Stimulated activated CD4-positive, alpha-beta T cell treated with anti-CD3 and anti-CD28 coated beads, Interleukin-15, amount 100 ng/mL, for 48 hours (primary cell): ENCODE results near the gene SCN10A.

Experiments
- DNase-seq, 2 donors: peaks; one replicate each; pipeline ENCODE4 v3.0.0-alpha.2; 2020; ENCODE audit warnings: low read depth in 2 of 2

Gene SCN10A

GRCh38 chr3:38720465-38720864 lies 95.6 kb downstream of the SCN10A start:
- no peak for DNase-seq

- DNase-seq, result no peak
Observed at GRCh38 chr3:38717355-38718240, 98.4 kb downstream of the SCN10A start.

- DNase-seq, result no peak
Observed at GRCh38 chr3:38713121-38713520, 102.9 kb downstream of the SCN10A start.

- no peak for DNase-seq
Observed at GRCh38 chr3:38711321-38711720, 104.7 kb downstream of the SCN10A start.

- DNase-seq, result no peak
Observed at GRCh38 chr3:38707730-38708129, 108.3 kb downstream of the SCN10A start.

- DNase-seq, result no peak
Observed at GRCh38 chr3:38706961-38707360, 109.1 kb downstream of the SCN10A start.

GRCh38 chr3:38702231-38702630 lies 113.8 kb downstream of the SCN10A start:
- no peak for DNase-seq

- DNase-seq, result no peak
Observed at GRCh38 chr3:38698760-38699159, 117.3 kb downstream of the SCN10A start.

- no peak for DNase-seq
Observed at GRCh38 chr3:38698061-38698460, 118.0 kb downstream of the SCN10A start.

GRCh38 chr3:38696034-38696433 lies 120.0 kb downstream of the SCN10A start:
- DNase-seq, result no peak

GRCh38 chr3:38690185-38690584 lies 125.8 kb downstream of the SCN10A start:
- DNase-seq, result no peak

- DNase-seq, result no peak
Observed at GRCh38 chr3:38689774-38690173, 126.2 kb downstream of the SCN10A start.

GRCh38 chr3:38689346-38689745 lies 126.7 kb downstream of the SCN10A start:
- no peak for DNase-seq

GRCh38 chr3:38687321-38687720 lies 128.7 kb downstream of the SCN10A start:
- no peak for DNase-seq

GRCh38 chr3:38684546-38684945 lies 131.5 kb downstream of the SCN10A start:
- no peak for DNase-seq

- DNase-seq, result no peak
Observed at GRCh38 chr3:38669668-38670067, 146.3 kb downstream of the SCN10A start.

- no peak for DNase-seq
Observed at GRCh38 chr3:38662544-38662943, 153.5 kb downstream of the SCN10A start.

GRCh38 chr3:38658841-38659240 lies 157.2 kb downstream of the SCN10A start:
- no peak for DNase-seq

- DNase-seq, result no peak
Observed at GRCh38 chr3:38657369-38657768, 158.6 kb downstream of the SCN10A start.

- DNase-seq, result no peak
Observed at GRCh38 chr3:38655708-38656300, 160.2 kb downstream of the SCN10A start.

GRCh38 chr3:38653685-38654537 lies 162.1 kb downstream of the SCN10A start:
- DNase-seq, result no peak

- no peak for DNase-seq
Observed at GRCh38 chr3:38652934-38653333, 163.1 kb downstream of the SCN10A start.
